ENCODE measurements around the gene PCNX2.
"Not testable (repeated sequence)": the region's sequence is repeated elsewhere in the genome, so short reads cannot be mapped to it uniquely, and the experiment has no call there.

Gene PCNX2

DNA sequence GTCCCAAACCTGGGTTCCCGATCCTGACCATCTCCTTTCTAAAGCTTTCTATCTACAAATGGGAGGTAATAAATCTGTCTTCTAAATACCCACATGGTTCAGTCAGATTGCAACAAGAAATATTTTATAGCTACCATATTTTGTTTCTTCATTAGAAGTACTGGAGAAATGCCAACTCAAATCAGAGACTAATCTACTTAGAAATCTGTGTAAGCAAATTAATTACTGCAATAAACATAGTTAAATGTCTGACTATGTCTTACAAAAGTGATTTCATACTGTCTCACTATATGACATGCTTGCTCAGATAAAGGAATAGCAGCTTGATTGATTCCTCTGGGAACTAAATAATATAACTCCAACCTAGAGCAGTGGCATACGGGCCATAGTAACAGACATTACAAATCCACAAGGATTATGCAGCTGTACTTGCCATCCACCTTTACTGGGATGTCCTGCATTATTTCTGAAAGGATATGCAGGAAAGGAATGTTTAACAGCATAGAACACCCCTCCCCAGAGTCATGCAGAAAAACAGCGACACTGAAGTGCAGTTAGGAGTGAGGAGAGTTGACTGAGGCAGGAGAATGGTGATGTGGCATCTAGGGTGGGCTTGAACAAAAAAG is 80.3 kb downstream of the PCNX2 start:
- DNase-seq, result no peak

- DNase-seq, result no peak
Measured at GRCh38 chr1:233211595-233211994, 83.9 kb downstream of the PCNX2 start.

DNA sequence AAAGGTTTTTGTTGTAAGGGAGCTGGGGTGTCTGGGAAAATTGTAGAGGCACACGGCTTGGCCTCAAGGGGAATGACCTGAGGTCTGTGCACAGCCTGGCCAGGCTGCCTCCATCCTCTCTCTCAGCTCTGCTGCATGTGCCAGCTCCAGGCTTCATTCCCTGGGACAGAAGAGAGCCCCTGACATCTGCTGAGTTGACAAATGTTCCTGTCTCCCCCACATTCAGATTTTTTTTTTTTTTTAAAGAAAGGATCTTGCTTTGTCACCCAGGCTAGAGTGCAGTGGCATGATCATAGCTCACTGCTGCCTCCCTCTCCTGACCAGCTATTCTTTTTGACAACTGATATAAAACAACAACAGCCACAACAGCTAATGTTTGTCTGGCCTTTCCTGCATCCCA is 84.4 kb downstream of the PCNX2 start:
- DNase-seq, result no peak

GRCh38 chr1:233209481-233209880 is 86.0 kb downstream of the PCNX2 start:
- DNase-seq, result no peak

DNA sequence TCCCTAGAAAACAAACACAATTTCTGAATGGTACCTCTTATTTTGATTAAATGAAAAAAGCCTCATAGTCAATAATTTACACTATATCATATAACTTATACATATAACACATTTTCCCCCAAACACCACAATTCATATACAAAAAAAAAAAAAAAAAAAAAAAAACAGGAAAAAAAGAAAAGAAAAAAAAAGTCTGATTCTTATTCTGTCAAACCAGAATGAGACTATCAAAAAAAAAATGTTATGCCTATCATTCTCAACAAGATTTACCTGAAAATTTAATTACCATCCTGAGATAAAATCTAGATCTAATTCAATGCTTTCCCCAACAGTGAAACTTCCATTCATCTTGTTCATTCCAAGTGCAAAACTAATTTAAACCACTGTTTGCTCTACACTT is 86.8 kb downstream of the PCNX2 start:
- DNase-seq, result no peak

DNA sequence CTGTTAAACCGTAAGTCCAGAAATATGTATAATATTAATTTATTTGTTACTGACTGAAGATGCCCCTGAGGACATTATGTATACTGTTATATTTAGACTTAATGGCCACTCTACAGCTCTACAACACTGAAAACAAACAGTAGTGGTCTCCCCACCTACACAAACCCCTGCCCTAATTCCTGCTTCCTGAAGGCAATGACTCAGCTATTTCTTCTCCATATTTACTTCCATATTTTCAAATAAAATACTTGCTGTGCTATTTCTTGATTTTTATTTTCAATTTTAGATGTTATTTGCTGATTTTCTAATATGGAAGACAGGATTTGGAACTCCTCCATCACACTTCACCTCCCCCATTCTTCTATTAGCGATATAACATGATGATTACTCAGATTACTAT is 97.6 kb downstream of the PCNX2 start:
- DNase-seq, result no peak

GRCh38 chr1:233193741-233194140 is 101.8 kb downstream of the PCNX2 start:
- no peak for DNase-seq

DNA sequence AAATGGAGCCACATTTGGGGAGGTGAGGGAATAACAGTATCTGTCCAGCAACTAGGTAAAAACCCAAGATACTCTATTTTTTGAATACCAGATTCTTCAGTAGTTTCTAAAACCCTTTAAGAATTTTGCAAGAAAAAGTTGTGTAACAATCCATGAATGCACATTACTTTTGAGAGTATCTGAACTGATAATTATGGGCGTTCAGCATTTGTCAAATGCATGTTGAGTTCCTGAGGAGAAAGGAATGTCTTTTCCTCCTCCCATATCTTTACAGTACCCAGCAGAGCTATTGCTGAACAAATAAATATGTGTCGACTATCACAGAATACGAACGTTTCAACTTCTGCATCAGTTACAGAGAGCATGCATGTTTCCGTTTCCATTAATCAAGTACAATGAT is 104.5 kb downstream of the PCNX2 start:
- no peak for DNase-seq

GRCh38 chr1:233189526-233189925 is 106.0 kb downstream of the PCNX2 start:
- DNase-seq, result no peak

DNA sequence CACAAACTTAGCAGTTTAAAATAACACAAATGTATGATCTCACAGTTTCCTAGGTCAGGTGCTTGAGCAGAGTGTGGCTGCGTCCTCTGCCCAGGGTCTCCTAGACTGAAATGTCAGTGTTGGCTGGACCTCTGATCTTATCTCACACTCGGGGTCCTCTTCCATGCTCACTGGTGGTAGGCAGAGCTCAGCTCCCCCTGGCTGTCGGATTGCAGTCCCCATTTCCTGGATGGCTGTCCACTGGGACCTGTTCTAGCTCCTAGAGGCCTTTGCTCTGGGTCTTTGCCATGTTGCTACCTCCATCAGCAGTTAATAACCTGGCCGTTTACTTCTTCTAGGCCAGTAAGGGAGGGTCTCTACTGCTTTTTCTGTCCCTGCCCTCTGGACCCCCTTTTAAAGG is 107.5 kb downstream of the PCNX2 start:
- DNase-seq, result no peak

DNA sequence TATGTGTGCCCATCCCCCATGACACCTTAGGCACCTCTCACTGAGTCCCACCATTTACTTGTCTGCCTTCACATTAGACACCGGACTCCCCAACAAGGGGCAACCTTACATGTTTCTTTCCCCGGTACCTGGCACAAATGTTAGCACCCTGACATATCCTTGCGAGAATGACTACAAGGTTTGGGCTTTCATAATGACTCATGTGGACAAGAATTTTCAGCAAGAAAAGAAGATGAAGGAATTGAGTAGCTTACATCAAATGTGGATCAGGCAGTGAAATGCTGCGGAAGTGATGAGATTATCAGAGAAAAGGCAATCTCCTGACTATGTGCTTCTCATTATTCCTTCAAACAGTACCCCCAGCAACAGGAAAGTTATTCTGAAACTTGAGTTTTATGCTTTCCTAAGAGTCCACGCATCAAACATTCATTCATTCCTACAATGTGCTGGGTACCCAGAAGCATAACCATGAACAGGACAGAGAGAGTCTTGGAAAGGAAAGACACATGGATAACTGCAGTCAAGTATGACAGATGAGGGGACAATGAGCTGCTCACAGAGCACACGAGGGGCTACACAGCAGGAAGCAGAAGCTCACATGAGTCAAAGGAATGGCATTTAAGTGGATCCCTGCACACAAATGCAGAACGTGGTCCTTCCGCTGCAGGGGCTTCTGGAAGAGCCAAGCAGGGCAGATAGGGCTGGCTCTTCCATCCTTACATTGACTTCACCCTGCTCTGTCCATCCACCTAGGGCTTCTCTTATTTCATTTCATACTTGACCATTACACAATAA is 112.1 kb downstream of the PCNX2 start:
- no peak for DNase-seq

GRCh38 chr1:233182587-233182986 is 112.9 kb downstream of the PCNX2 start:
- DNase-seq, result no peak

DNA sequence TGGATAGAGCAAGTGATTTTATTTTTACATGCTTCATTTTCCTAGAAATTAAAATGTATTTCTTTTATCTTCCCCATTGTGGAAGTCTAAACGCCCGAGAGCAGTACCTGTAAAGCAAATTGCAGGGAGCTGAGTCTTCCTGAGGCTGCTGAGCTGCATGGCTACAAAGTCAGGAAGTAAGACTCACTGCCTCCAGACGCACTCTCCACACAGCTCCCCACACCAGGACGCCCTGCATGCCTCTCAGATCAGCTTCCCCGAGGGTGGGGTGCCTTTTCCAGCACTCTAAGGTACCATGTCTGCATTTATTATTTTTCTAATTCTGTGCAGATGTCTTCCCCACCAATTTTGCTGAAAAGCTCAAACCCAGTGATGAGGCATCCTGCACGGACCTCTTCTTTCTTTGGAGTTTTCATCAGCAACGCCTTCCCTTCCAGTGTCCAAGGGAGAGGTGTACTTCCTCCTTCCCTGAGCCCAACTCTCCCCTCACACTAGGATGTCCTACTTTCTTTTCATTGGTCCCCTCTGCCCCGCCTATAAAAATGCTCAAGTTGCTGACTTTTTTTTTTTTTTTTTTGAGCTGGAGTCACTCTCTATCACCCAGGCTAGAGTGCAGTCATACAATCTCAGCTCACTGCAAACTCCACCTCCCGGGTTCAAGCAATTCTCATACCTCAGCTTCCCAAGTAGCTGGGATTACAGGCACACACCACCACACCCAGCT is 114.7 kb downstream of the PCNX2 start:
- DNase-seq, result no peak

- not testable (repeated sequence) for DNase-seq
Measured at GRCh38 chr1:233179638-233180037, 115.9 kb downstream of the PCNX2 start.

DNA sequence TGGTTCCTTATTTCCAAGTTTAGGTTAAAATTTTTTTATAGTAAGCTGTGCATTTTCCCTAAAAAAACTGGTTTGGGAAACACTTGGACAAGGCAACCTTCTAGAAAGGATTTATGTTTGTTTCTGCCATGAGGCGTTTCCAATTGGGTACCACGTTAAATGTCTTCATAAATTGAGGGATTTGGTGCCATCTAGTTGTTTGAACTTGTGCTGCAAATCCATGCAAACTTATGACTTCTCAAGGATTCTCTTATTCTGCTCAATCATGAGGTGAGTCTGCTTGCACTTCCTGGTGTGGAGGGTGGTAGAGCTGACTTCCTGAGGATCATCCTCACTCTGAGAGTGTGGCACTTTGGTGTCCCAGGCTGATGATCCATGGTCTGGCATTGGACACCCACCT is 123.3 kb downstream of the PCNX2 start:
- DNase-seq, result peak; percentile 49

DNA sequence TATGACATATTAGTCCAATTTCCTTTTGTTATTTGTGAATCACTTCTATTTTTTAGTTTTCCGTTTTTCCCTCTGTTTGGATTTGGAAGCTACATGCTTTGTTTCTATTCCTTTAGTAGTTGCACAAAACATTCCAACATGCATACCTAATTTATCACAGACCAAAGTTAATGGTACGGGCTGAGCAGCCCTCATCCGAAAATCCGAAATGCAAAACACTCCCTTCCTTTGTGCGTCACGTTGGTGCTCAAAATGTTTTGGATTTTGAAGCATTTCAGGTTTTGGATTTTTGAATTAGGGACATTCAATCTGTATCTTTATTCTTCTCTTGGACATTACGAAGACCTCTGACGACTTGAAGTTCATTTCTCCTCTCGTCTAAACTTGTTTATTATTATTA is 124.8 kb downstream of the PCNX2 start:
- no peak for DNase-seq

- DNase-seq, result peak; percentile 31
Measured at GRCh38 chr1:233168384-233168783, 127.1 kb downstream of the PCNX2 start.

- DNase-seq, result no peak
Measured at GRCh38 chr1:233166896-233167295, 128.6 kb downstream of the PCNX2 start.

GRCh38 chr1:233163696-233164095 is 131.8 kb downstream of the PCNX2 start:
- DNase-seq, result no peak

DNA sequence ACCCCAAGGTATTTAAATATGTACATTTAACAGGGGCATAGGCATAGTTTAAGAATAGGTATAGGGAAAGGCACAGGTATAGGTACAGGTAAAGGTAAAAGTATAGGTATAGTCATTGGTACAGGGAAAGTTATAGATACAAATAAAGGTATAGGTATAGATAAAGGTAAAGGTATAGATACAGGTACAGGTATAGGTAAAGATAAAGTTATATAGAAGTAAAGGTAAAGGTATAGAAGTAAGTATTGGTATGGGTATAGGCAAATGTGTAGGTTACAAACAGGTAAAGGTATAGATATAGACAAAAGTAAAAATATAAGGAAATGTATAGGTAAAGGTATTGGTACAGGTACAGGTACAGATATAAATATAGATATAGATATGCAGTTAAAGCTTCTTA is 137.2 kb downstream of the PCNX2 start:
- DNase-seq, result no peak

- no peak for DNase-seq
Measured at GRCh38 chr1:233157245-233157644, 138.3 kb downstream of the PCNX2 start.

DNA sequence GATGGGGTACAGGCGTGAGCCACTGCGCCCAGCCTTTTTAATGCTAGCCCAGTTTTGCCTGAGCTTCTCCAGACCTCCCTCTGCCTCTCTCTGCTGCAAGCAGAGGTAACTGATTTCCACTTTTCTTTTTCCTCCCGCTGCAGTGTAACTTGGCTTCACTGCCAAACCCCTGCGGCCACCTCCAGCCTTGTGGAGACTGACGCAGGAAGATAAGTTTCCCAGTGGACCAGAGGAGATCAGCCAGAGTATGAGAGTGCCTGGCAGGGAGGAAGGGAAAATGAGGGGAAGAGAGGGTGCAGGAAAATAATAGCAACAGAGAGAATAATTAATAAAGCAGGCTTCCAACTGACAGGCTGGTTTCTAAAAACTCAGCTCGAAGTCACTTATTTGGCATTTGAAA is 143.7 kb downstream of the PCNX2 start:
- no peak for DNase-seq

DNA sequence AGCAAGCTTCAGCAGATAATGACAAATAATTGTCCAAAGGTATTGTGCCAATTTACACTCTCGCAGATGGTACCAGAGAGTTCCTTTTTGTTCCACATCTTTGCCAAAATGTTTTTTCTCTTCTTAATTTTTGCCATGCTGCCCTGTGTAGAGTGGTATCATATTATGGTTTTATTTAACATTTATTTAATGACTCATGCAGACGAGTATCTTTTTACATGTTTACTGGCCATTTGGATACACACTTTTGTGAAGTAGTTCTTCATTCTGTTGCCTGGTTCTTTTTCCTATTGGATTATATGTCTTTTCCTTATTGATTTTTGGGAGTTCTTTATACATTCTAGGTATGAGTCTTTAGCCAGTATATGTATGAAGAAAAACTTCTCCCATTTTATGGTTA is 151.1 kb downstream of the PCNX2 start:
- DNase-seq, result peak; percentile 24

DNA sequence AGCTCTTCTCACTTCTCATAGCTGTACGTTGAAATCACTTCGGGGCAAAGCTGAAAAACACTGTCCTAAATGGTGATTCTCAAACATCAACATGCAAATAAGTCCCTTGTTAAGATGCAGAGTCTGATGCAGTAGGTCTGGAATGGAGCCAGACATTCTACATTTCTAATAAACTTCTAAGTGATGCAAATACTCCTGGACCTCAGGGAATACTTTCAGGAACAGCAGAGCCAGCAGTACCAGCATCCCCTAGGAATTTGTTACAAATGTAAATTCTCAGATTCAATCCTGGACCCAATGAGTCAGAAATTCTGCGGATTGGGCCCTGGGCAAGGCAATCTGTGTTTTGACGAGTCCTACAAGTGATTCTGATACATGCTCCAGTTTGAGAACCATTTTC is 152.3 kb downstream of the PCNX2 start:
- DNase-seq, result no peak

All from DMS53 (cell line).